ENCODE measurements around the gene TMEM94.
"Not testable (repeated sequence)": the region's sequence is repeated elsewhere in the genome, so short reads cannot be mapped to it uniquely, and the experiment has no call there.

TMEM94 gene

DNA sequence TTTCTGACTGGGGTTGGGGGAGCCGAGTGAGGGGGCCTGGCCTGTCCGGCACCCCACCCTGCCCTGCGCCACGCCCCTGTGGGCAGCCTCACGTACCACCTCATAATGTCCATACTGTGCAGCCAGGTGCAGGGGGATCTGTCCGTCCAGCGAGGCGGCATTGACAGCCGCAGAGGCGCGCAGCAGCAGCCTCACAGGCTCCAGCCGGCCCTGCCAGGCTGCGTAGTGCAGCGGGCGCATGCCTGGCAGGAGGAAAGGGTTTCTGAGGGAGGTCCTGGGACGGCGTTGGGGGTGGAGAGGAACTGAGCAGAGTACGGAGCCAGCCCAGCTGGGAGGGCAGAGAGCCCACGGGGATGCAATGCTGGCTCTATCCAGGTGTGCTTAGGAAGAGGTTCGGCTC lies 50.5 kb downstream of the TMEM94 start:
- FAIRE-seq, result no peak
- DNase-seq (ENCODE audit: extremely low spot score, insufficient read length, low read depth), result no peak

DNA sequence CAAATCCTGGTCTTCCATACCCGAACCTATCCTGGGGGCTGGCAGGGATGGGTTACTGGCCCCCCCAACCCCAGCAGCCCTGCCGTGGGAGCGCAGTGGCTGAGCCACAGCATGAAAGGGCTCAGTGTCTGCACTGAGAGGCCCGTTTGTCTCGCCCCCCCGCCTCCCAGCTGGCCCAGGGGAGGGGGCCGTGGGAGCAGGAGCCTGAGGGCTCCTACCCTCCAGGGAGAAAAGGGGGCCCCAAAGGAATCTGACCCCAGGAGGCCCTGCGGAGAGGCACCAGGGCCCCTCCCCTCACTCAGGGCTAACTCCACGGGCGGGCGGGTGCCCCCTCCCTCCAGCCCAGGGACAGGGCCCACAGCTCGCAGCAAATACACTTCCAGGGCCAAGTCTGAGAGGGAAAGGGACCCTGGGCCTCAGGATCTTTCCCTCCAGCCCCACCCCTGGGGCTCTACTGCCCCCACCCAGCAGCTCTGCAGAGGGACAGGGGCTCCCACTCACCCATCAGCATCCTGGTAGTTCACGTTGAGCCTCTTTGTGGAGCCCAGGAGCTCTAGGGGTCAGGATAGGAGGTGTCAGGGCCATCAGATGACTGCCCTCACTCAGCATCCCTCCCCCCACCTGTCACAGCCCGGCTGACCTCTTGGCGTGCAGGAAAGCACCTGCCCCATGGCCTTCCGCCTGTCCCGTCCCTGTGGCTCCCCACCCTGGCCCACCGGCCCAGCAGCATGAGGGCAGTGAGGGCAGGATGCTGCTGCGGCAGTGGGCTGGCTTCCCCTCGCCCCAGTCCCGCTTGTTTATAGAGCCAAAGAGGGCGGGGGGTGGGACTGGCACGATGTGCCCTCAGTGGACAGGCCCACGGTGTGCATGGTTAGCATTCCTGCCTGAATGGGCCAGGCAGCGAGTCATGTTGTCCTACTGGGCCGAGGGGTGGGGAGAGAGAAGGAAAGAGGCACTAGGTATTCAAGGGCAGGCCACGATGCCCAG lies 51.6 kb downstream of the TMEM94 start:
- DNase-seq (ENCODE audit: extremely low spot score, insufficient read length, low read depth), result no peak
- FAIRE-seq, result no peak

DNA sequence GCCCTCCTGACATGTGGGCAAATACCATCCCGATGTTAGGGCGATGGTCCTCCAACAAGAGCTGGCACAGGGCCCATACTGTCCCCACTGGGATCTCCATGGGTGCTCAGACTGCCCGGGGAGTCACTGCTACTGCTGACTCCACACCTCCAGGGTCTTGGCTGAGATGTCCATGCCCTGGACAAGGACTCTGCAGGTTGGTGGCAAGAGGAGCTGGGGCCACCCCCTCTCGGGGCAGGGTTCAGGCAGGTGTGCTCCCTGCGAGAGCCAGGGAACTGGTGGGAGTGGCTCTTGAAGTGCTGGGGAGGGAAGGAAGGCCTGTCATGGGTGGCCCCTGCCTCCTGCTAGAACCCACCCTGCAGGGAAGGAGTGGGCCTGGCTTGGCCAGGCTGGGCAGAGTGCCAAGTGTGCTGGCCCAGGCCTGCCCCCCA lies 52.5 kb downstream of the TMEM94 start:
- no peak for FAIRE-seq

DNA sequence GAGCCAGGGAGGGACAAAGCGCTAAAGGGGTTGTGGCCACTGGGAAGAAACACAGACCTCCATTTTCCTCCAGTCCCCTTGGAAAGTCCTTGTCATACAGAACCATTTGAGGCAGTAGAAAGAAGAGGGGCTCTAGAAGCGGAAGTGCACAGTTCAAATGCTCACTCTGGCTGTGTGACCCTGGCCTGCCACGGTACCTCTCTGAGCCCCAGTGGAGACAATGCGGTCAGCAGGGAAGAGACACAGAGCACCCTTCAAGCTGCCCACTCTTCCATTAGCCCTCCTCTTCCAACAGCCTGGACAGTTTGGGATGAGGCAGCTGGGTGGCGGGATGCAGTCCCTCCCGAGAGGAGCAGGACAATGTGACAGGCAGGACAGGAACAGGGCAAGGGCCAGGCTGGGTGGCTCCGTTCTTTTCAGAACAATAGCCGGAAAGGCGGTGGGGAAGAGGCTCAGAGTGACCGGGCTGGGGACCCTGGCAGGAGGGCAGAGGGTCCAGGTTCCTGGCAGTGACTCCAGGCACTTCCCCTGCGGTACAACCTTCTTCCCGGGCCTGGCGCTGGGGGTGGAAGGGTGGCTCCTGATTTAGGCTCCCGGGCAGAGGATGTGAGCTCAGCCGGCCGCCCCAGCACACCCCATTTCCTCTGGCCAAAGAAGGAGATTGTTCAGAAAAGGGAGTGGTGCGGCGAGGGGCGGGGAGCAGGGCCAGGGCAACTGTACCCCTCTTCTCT lies 53.3 kb downstream of the TMEM94 start:
- DNase-seq (ENCODE audit: extremely low spot score, insufficient read length, low read depth) (no peak), FAIRE-seq (no peak)

More for the DNA sequence above, 52.5 kb downstream of the TMEM94 start:
- DNase-seq (ENCODE audit: extremely low spot score, insufficient read length, low read depth), result no peak

DNA sequence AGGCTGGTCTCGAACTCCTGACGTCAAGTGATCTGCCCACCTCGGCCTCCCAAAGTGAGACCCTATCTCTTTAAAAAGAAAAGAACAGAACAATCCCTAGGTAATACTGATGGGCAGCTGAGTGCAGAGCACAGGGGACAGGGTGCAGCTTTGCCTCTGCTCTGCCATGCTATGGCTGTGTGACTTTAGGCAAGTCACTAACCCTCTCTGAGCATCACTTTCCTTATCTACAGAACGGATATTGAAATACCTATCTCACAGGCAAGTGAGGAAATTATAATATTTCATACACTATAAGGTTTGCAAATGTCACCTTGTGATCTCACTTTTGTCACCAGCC lies 54.8 kb downstream of the TMEM94 start:
- DNase-seq (ENCODE audit: extremely low spot score, insufficient read length, low read depth) (no peak), FAIRE-seq (no peak)

DNA sequence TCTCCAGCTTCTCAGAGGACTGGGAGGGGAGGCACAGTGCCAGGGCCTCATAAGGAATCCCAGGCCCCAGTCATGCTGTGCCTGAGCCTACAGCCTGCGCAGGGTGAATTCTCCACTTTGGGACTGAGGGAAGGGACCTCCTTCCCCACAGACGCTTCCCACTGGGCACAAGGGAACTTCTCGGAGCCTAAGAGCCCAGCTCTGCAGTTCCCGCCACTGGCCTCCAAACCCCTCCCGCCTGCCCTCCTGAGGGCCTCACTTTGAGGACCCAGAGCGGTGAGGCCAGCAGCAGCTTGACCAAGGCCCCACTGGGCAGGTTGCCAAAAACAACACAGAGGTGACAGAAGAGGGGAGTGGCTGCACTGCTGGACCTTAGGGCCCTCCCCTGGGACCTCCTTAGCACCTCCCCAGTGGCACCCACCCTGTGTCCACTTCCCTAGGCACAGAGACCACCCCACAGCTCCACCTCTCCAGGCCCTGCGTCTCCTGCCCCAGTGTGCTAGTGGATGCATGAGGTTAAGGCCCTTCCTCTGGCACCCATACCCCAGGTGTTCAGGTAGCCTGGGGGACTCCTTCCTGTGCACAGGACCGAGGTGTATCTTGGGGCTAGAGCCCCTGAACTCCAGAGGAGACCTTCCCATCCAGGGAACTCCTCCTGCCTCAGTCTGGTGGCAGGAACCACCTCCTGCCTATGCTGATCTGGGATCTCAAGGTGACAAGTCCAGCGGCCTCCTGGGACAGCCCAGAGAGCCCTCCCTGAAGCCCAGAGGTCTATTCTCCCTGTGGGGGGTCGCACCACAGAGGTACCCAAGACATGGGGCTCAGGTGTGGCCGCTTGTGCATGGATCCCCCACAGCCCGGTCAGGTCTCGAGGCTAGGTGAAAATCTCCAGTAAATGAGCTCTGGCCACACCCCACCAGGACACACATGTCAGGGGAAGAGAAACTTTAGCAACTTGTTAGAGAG lies 55.5 kb downstream of the TMEM94 start:
- FAIRE-seq, result no peak
- no peak for DNase-seq (ENCODE audit: extremely low spot score, insufficient read length, low read depth)

DNA sequence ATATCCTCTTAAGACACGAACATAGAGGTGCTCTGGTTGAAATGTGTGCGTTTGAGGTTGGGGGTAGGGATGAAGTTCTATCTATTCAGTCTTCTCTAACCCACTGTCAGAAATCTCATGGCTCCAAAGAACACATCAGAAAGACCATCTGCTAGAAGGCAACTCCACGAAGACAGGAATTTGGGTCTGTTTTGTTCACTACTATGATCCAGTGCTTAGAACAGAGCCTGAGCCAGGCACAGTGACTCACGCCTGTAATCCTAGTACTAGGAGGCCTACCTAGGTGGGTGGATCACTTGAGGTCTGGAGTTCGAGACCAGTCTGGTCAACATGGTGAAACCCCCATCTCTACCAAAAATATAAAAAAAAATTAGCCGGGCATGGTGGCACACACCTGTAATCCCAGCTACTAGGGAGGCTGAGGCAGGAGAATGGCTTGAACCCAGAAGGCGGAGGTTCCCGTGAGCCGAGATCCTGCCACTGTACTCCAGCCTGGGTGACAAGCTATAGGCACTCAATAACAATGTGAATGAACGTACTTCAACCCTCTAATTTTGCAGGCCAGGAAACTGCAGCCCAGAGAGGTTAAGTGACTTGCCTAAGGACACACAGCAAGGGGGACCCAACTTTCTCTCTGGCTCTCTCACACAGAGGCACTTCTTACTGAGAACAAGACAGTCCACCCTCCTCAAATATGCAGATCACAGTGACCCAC lies 56.6 kb downstream of the TMEM94 start:
- no peak for DNase-seq (ENCODE audit: extremely low spot score, insufficient read length, low read depth)
- FAIRE-seq, result no peak

DNA sequence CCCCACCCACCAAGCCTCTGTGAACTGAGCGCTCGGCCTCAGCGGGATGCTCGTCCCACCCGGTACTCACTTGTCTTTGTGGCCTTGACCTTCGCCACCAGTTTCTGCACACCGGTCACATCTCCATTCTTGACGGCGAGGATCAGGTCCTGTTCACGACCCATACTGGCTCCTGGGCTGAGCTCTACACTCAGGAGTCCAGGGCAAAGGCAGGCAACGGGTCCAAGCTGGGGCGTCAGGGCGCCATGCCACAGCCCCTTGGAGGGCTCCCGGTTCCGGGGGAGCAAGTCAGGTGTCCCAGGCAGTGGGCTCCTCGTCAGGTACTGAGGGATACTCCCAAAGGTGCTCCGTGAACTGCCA lies 57.2 kb downstream of the TMEM94 start:
- no peak for DNase-seq (ENCODE audit: extremely low spot score, insufficient read length, low read depth)
- no peak for FAIRE-seq

DNA sequence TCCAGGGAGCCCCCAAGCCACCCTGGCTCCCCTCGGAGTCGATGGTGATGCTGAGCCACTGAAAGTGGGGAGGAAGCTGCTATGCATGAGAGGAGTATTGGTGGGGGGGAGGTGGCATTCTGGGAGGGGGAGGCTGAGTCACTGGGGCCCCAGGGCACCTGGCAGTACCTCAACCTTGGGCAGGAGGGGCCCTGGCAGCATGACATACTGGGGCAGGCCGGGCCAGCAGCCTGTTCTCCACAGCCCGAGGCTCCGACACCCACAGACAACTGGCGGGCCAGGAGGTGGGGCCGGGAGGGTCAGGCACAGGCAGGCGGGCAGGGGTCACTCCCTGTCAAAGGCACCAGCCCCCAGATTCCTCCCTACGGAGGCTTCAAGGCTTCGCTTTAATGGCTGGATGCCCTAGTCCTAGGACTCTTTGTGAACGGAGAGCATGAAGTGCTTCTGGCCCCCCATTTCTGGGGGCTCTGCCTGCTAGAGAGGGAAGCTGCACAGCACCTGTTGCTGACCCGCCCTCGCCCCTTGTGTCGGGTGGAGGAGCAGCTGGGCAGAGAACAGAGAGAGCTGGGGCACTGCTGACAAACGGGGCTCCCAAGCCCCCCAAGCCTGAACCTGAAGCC lies 58.0 kb downstream of the TMEM94 start:
- FAIRE-seq (no peak), DNase-seq (ENCODE audit: extremely low spot score, insufficient read length, low read depth) (no peak)

DNA sequence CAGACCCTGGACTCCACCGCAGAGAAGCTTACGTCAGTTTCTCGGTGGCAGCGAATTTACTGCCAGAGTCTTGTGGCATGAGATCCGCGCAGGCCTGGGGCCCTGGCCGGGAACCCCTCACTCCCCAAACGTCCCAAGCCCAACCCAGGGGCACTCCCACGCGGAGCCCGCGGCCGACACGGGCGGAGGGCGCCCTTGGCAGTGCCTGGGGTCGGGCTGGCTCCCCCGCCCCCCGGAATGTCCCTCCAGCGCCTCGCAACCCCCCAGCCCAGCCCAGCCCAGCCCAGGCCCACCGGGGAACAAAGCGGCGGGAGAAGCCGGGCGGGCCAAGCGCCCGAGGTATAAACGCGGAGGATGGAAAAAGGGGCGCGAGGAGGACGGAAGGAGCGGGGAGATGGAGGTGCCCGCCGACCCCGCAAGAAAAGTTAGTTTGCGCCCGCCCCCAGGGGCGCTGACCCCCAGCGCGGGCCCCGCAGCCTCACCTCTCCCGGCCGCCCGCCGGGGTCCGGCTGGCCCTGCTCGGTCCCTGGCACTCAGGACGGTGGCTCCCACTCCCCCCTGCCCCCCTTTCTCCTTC lies 58.6 kb downstream of the TMEM94 start:
- no peak for DNase-seq (ENCODE audit: extremely low spot score, insufficient read length, low read depth)
- no peak for FAIRE-seq

DNA sequence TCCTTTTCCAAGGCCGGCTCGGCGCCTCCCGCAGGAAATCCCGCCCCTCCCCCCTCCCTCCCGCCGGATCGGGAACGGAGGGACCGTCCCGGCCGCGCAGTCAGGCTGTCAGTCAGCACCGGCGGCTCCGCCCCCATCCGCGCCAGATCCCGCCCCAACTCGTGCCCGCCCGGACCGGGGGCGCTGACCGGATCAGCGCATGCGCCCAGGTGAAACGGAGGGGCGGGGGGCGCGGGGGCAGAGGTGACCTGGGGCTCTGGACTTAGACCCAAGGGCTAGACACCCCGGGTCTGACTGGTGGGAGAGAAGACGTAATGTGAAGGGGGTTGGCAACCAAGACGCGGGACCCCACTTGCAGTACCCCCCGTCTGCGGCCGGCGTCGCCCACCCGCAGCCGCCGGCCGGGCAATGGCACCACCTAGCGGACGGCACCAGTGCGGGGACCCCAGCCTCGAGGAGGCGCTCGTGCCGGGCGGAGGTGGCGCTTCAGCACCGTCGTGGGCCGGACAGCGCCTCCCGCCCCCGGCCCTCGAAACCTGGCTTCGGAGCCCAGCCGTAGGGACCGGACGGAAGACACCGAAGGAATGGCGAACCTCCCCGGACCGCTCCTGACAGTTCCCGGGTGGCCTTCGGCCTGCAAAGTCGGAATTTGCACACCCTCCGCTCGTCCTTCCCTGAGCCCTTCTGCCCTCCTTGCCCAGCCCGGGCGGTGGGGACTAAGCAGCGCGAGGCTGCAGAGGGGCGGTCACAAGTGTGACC lies 59.2 kb downstream of the TMEM94 start, which contains the start of gene CASKIN2:
TSS of gene CASKIN2 (minus strand) at position 42 of the 759 bp plus-strand sequence. CDS start 1,733 bp downstream, outside the sequence.
- DNase-seq (ENCODE audit: extremely low spot score, insufficient read length, low read depth) (peak; percentile 86), FAIRE-seq (peak; percentile 49)

DNA sequence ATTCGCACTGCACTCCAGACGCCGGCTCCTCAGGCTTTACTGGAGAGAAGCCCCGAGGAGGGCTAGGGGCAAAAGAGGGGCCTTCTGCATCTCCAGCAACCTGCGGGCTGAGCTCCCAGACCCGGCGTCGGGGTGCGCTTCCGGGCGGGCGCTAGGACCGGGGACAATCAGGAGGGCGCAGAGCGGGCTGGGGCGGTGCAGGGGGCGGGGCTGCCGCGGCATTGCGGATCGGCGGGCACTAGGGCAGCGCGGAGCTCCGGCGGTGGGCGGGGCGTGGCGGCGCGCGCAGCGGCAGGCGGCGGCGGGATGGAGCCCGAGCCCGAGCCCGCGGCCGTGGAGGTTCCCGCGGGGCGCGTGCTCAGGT lies 59.8 kb downstream of the TMEM94 start, which contains the start of gene TSEN54:
TSS of gene TSEN54 (plus strand) at position 274 of the 364 bp plus-strand sequence. CDS start at position 307, 33 bp downstream.
- FAIRE-seq (peak; percentile 78), DNase-seq (ENCODE audit: extremely low spot score, insufficient read length, low read depth) (peak; percentile 99)

DNA sequence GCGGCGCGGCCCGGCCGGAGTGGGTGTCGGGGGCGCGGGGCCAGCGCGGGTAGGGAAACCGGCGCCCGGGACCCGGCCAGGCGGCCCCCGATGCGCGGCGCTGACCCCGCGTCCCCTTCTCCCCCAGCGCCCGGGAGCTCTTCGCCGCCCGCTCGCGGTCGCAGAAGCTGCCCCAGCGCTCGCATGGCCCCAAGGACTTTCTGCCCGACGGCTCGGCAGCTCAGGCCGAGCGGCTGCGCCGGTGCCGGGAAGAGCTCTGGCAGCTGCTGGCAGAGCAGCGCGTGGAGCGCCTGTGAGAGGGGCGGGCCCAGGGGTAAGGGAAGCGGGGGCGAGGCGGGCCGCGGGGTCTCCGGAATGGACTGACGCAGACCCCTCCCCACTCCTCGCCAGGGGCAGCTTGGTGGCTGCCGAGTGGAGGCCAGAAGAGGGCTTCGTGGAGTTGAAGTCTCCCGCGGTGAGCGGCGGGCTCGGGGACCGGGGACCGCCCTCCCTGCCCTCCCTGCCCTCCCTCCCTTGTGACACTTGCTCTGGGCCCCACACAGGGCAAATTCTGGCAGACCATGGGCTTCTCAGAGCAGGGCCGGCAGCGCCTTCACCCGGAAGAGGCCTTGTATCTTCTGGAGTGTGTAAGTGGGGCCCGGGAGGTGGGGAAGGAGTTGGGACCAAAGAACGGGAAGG lies 60.3 kb downstream of the TMEM94 start:
- FAIRE-seq, result no peak
- DNase-seq (ENCODE audit: extremely low spot score, insufficient read length, low read depth), result no peak

DNA sequence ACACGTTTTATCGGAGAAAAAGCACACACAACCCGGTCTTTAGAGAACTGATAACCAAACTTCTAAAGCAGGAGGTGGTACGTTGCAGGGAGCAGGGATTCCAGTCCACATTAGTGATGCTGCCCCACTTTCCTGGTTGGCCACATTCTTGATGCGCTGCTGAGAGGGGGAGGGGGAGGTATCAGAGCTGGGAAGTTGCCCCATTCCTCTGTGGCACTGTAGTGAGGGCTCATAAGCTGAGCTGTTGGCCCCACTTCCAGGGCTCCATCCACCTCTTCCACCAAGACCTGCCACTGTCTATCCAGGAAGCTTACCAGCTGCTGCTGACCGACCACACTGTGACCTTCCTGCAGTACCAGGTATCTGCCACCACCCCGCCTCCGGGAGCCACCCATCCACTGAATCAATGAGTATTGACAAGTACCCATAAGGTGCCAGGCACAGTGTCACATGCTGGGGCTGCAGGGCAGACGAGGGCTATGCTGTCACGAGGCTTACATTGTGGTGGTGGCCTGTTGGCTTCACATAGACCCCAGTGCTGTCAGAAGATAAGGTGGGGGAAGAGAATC lies 60.9 kb downstream of the TMEM94 start:
- peak; percentile 48 for FAIRE-seq
- DNase-seq (ENCODE audit: extremely low spot score, insufficient read length, low read depth), result no peak

DNA sequence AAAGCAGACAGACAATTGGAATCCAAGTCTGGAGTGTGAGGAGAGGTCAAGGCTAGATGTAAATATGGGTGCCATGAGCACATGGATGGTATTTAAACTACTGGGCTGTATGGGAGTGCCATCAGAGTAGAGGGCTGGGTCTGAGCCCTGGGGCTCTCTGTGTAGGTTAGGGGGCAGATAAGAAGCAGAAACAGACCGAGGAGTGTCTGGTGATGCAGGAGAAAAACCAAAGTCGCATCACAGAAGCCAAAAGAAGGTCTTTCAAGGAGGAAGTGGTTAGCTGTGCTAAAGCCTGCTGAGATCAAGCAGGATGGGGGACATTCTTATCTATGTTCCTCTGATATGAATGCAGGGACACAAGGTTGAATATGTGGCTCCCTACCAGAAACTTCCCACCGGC lies 61.8 kb downstream of the TMEM94 start:
- DNase-seq (ENCODE audit: extremely low spot score, insufficient read length, low read depth), result no peak
- FAIRE-seq, result peak; percentile 84

DNA sequence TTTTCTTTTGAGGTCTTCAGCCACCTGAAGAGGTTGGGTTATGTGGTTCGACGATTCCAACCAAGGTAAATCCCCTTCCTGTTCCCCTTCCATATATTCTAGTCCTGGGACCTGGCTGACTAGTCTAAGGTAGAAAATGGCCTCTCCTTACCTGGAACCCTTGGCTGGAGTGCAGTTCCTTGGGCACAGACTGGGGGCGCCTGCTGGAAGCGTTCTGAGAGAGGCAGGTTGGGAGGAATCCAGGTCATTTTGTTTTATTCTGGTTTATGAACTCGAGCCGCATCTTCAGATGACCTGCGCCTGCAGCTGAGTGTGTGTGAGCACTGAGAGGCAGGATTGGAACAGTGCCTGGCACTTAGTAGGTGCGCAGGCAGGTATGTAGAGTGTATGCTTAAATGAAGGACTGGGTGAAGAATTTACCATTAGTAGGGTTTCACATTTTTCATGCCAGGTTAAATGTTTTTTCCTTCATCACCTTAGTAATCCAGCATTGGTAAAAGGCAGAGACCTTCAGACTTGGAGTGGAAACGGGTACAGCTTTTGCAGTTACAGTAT lies 62.6 kb downstream of the TMEM94 start:
- DNase-seq (ENCODE audit: extremely low spot score, insufficient read length, low read depth), result no peak
- FAIRE-seq, result no peak

DNA sequence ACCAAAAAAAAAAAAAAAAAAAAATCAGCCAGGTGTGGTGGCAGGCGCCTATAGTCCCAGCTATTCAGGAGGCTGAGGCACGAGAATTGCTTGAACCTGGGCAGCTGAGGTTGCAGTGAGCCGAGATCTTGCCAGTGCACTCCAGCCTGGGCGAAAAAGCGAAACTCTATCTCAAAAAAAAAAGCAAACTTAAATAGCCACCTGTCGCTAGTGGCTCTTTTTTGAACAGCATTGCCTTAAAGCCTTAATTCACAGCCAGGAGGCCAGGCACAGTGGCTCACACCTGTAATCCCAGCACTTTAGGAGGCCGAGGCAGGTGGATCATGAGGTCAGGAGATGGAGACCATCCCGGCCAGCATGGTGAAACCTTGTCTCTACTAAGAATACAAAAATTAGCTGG lies 64.0 kb downstream of the TMEM94 start:
- FAIRE-seq; DNase-seq (ENCODE audit: extremely low spot score, insufficient read length, low read depth): not testable (repeated sequence)
